ENCODE measurements around the gene FCHSD2.

FCHSD2 gene

DNA sequence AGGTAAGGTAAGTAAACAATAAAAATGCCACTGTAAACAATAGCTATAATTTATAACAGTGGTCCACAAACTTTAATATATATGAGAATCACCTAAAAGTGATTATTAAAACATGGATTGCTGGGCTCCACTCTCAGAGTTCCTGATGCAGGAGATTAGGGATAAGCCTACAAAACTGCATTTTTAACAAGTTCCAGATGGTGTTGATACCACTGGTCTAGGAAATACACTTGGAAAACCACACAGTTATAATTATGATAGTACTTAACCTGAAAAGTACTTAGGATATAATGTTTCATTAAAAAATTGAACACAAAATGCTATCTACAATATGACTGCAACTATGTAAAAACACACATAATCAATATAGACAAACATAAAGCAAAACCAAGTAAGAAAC, 20.4 kb downstream of the FCHSD2 start:
- H3K36me3 ChIP-seq (ENCODE audit: control insufficient read depth, insufficient read depth, low read length) = no peaks in the 10 kb centered on the region
- no peak overlapping the region for H2BK5ac ChIP-seq (ENCODE audit: low read length)
- H3K18ac ChIP-seq (ENCODE audit: low read length) = no peak overlapping the region
- H4K5ac ChIP-seq (ENCODE audit: low read length) = no peak overlapping the region
- H3K4me2 ChIP-seq (ENCODE audit: low read length) = no peak overlapping the region
- H3K4me3 ChIP-seq (ENCODE audit: low read length) = no peak overlapping the region
- no peak overlapping the region for H2BK120ac ChIP-seq (ENCODE audit: low read depth, low read length)
- DNase-seq = no peak
- no peaks in the 10 kb centered on the region for H3K27me3 ChIP-seq (ENCODE audit: insufficient read depth, low read length, poor library complexity)
- H3K4me1 ChIP-seq (ENCODE audit: control insufficient read depth, low read depth, low read length) = no peaks in the 10 kb centered on the region
- no peak overlapping the region for H3K23ac ChIP-seq (ENCODE audit: low read length)
- H2AK5ac ChIP-seq (ENCODE audit: low read length) = no peak overlapping the region
- H3K56ac ChIP-seq (ENCODE audit: low read length) = no peak overlapping the region
- no peaks in the 10 kb centered on the region for H3K79me2 ChIP-seq (ENCODE audit: control insufficient read depth, insufficient read depth, low read length)
- H3K9ac ChIP-seq (ENCODE audit: low read length) = no peak overlapping the region
- no peak overlapping the region for H3K4ac ChIP-seq (ENCODE audit: low read depth, low read length)
- no peak overlapping the region for H3K27ac ChIP-seq (ENCODE audit: low read depth, low read length)
- H2BK15ac ChIP-seq (replicated peaks; ENCODE audit: low read depth) = no peak overlapping the region
- no peak overlapping the region for H4K8ac ChIP-seq (ENCODE audit: low read depth, low read length)
- H3K79me1 ChIP-seq (ENCODE audit: low read length) = no peaks in the 10 kb centered on the region

DNA sequence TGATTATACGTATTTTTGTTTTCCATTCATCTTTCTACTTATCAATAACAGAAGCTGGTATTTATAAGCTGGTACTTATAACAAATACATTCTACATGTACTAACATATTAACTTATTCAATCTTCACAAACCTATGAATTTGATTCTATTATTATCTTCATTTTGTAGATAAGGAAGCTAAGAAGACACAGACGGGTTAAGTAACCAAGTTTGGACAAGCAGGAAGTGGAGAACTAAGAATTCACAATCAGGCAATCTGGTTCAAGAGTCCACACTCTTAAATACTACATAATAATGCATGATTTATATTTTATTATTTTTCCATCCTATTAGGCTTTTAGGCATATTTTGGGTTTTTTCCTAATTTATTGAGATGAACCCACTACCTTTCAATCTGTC, 25.0 kb downstream of the FCHSD2 start:
- Histone ChIP-seq H3K18ac (ENCODE audit: low read length) (no peak overlapping the region), H2BK5ac (ENCODE audit: low read length) (no peak overlapping the region), H3K23ac (ENCODE audit: low read length) (no peak overlapping the region), H2BK120ac (ENCODE audit: low read depth, low read length) (no peak overlapping the region), H3K4me2 (ENCODE audit: low read length) (no peak overlapping the region), H4K8ac (ENCODE audit: low read depth, low read length) (no peak overlapping the region), H3K4me3 (ENCODE audit: low read length) (no peak overlapping the region), H3K4ac (ENCODE audit: low read depth, low read length) (no peak overlapping the region), H3K79me2 (ENCODE audit: control insufficient read depth, insufficient read depth, low read length) (no peaks in the 10 kb centered on the region), H3K4me1 (ENCODE audit: control insufficient read depth, low read depth, low read length) (no peaks in the 10 kb centered on the region), H3K9ac (ENCODE audit: low read length) (no peak overlapping the region), H4K5ac (ENCODE audit: low read length) (no peak overlapping the region), H2AK5ac (ENCODE audit: low read length) (no peak overlapping the region), H3K36me3 (ENCODE audit: control insufficient read depth, insufficient read depth, low read length) (no peaks in the 10 kb centered on the region), H3K79me1 (ENCODE audit: low read length) (no peaks in the 10 kb centered on the region), H3K27me3 (ENCODE audit: insufficient read depth, low read length, poor library complexity) (no peaks in the 10 kb centered on the region), H3K27ac (ENCODE audit: low read depth, low read length) (no peak overlapping the region), H2BK15ac (replicated peaks; ENCODE audit: low read depth) (no peak overlapping the region), H3K56ac (ENCODE audit: low read length) (no peak overlapping the region)
- DNase-seq = no peak
- WGBS (ENCODE audit: extremely low coverage, insufficient coverage, low lambda C conversion rate) = no CpG with 5 or more reads among the region's 2 CpGs

DNA sequence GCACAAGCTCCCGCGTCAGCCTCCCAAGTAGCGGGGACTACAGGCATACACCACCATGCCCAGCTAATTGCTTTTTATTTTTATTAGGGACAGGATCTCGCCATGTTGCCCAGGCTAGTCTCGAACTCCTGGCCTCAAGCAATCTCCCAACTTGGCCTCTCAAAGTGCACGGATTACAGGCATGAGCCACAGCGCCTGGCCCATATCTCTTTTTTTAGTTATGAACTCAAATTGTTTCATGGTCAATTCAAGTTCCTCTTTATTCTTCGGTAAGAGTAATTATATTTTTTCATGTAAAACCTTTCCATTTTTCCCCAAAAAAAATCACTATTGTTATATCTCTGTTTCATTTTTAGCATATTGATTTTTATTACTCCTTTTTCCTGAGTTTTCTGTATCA, 25.5 kb downstream of the FCHSD2 start:
- Histone ChIP-seq H3K9ac (ENCODE audit: low read length) (no peak overlapping the region), H3K23ac (ENCODE audit: low read length) (no peak overlapping the region), H4K5ac (ENCODE audit: low read length) (no peak overlapping the region), H3K27ac (ENCODE audit: low read depth, low read length) (no peak overlapping the region), H4K8ac (ENCODE audit: low read depth, low read length) (no peak overlapping the region), H3K79me2 (ENCODE audit: control insufficient read depth, insufficient read depth, low read length) (no peaks in the 10 kb centered on the region), H2BK5ac (ENCODE audit: low read length) (no peak overlapping the region), H3K18ac (ENCODE audit: low read length) (no peak overlapping the region), H3K79me1 (ENCODE audit: low read length) (no peaks in the 10 kb centered on the region), H3K4me1 (ENCODE audit: control insufficient read depth, low read depth, low read length) (no peaks in the 10 kb centered on the region), H3K36me3 (ENCODE audit: control insufficient read depth, insufficient read depth, low read length) (no peaks in the 10 kb centered on the region), H3K4ac (ENCODE audit: low read depth, low read length) (no peak overlapping the region), H2BK15ac (replicated peaks; ENCODE audit: low read depth) (no peak overlapping the region), H3K56ac (ENCODE audit: low read length) (no peak overlapping the region), H3K4me2 (ENCODE audit: low read length) (no peak overlapping the region), H3K4me3 (ENCODE audit: low read length) (no peak overlapping the region), H3K27me3 (ENCODE audit: insufficient read depth, low read length, poor library complexity) (no peaks in the 10 kb centered on the region), H2AK5ac (ENCODE audit: low read length) (no peak overlapping the region), H2BK120ac (ENCODE audit: low read depth, low read length) (no peak overlapping the region)
- WGBS (ENCODE audit: extremely low coverage, insufficient coverage, low lambda C conversion rate) = no CpG with 5 or more reads among the region's 8 CpGs
- no peak for DNase-seq

DNA sequence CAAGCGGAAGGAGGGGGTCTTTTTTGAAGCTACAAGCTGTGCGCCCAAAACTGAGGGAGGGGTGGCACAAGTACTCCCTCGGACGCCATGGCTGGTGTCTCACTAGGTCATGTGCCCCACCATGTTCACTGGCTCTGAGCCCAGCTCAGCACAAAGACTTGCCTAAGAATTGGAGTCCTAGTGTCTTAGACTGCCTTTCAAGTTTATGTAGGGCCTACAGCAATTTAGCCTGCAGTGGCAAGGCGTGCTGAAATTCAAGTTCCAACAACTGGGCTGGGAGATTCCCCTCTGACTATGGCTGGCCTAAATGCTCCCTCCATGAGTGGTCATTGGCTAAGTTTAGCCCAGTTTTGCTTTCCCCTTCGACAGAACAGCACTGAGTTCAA, 27.3 kb downstream of the FCHSD2 start:
- H2BK120ac ChIP-seq (ENCODE audit: low read depth, low read length) = no peak overlapping the region
- no peak overlapping the region for H3K4me2 ChIP-seq (ENCODE audit: low read length)
- H3K23ac ChIP-seq (ENCODE audit: low read length) = no peak overlapping the region
- no peak overlapping the region for H2BK5ac ChIP-seq (ENCODE audit: low read length)
- no CpG with 5 or more reads among the region's 6 CpGs for WGBS (ENCODE audit: extremely low coverage, insufficient coverage, low lambda C conversion rate)
- no peak overlapping the region for H4K5ac ChIP-seq (ENCODE audit: low read length)
- H3K18ac ChIP-seq (ENCODE audit: low read length) = no peak overlapping the region
- H3K4ac ChIP-seq (ENCODE audit: low read depth, low read length) = no peak overlapping the region
- no peaks in the 10 kb centered on the region for H3K27me3 ChIP-seq (ENCODE audit: insufficient read depth, low read length, poor library complexity)
- H3K27ac ChIP-seq (ENCODE audit: low read depth, low read length) = no peak overlapping the region
- no peak overlapping the region for H2AK5ac ChIP-seq (ENCODE audit: low read length)
- no peaks in the 10 kb centered on the region for H3K79me2 ChIP-seq (ENCODE audit: control insufficient read depth, insufficient read depth, low read length)
- no peak for DNase-seq
- no peak overlapping the region for H3K56ac ChIP-seq (ENCODE audit: low read length)
- H2BK15ac ChIP-seq (replicated peaks; ENCODE audit: low read depth) = no peak overlapping the region
- no peaks in the 10 kb centered on the region for H3K79me1 ChIP-seq (ENCODE audit: low read length)
- no peak overlapping the region for H4K8ac ChIP-seq (ENCODE audit: low read depth, low read length)
- no peaks in the 10 kb centered on the region for H3K4me1 ChIP-seq (ENCODE audit: control insufficient read depth, low read depth, low read length)
- no peak overlapping the region for H3K9ac ChIP-seq (ENCODE audit: low read length)
- H3K4me3 ChIP-seq (ENCODE audit: low read length) = no peak overlapping the region
- no peaks in the 10 kb centered on the region for H3K36me3 ChIP-seq (ENCODE audit: control insufficient read depth, insufficient read depth, low read length)

DNA sequence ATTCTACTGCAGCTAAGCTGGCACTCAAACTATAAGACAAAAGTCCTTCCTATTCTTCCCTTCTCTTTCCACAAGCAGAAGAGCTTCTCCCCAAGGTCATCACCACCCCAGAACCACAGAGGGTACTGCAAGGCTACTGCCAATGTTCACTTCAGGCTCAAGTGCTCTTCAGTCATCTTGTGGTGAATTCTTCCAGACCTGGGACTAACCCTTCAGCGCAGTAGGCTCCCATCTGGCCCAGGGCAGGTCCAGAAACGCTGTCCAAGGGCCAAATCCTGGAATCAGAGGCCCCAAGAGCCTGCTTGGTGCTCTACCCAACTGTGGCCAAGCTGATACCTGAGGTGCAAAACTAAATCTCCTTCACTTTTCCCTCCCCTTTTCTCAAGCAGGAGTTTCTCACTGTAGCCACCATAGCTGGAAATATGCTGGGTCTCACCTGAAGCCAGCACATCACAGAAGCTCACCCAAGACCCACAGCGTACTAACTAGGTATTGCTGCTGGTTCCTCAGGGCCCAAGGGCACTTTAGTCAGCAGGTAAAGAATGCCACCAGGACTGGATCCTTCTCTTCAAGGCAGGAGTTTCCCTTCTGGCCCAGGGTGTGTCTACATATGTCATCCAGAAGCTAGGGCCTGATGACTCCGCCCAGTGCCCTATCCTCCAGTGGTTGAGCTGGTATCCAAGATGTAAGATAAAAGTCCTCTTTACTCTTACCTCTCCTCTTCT, 27.8 kb downstream of the FCHSD2 start:
- H3K23ac ChIP-seq (ENCODE audit: low read length) = no peak overlapping the region
- no peak overlapping the region for H3K27ac ChIP-seq (ENCODE audit: low read depth, low read length)
- H3K18ac ChIP-seq (ENCODE audit: low read length) = no peak overlapping the region
- no peak overlapping the region for H2BK15ac ChIP-seq (replicated peaks; ENCODE audit: low read depth)
- no peaks in the 10 kb centered on the region for H3K4me1 ChIP-seq (ENCODE audit: control insufficient read depth, low read depth, low read length)
- no peak overlapping the region for H3K4me3 ChIP-seq (ENCODE audit: low read length)
- WGBS (ENCODE audit: extremely low coverage, insufficient coverage, low lambda C conversion rate) = no CpG with 5 or more reads among the region's 4 CpGs
- H4K8ac ChIP-seq (ENCODE audit: low read depth, low read length) = no peak overlapping the region
- H3K36me3 ChIP-seq (ENCODE audit: control insufficient read depth, insufficient read depth, low read length) = no peaks in the 10 kb centered on the region
- DNase-seq = no peak
- no peak overlapping the region for H3K4ac ChIP-seq (ENCODE audit: low read depth, low read length)
- H3K27me3 ChIP-seq (ENCODE audit: insufficient read depth, low read length, poor library complexity) = no peaks in the 10 kb centered on the region
- H3K9ac ChIP-seq (ENCODE audit: low read length) = no peak overlapping the region
- H2AK5ac ChIP-seq (ENCODE audit: low read length) = no peak overlapping the region
- H3K79me2 ChIP-seq (ENCODE audit: control insufficient read depth, insufficient read depth, low read length) = no peaks in the 10 kb centered on the region
- H2BK120ac ChIP-seq (ENCODE audit: low read depth, low read length) = no peak overlapping the region
- no peaks in the 10 kb centered on the region for H3K79me1 ChIP-seq (ENCODE audit: low read length)
- no peak overlapping the region for H3K56ac ChIP-seq (ENCODE audit: low read length)
- H4K5ac ChIP-seq (ENCODE audit: low read length) = no peak overlapping the region
- H3K4me2 ChIP-seq (ENCODE audit: low read length) = no peak overlapping the region
- no peak overlapping the region for H2BK5ac ChIP-seq (ENCODE audit: low read length)

DNA sequence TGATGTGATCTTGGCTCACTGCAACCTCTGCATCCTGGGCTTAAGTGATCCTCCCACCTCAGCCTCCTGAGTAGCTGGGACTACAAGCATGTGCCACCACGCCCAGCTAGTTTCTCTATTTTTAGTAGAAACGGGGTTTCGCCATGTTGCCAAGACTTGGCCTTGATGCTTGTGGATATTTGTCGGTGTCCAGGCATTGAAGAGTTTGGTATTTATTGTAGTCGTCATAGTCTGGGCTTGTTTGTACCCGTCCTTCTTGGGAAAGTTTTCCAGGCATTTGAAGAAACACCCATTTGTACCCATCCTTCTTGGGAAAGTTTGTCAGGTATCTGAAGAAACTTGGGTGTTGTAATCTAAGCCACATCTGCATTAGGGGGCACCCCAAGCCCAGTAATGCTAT, 28.7 kb downstream of the FCHSD2 start:
- H3K9ac ChIP-seq (ENCODE audit: low read length) = no peak overlapping the region
- H3K23ac ChIP-seq (ENCODE audit: low read length) = no peak overlapping the region
- no CpG with 5 or more reads among the region's 6 CpGs for WGBS (ENCODE audit: extremely low coverage, insufficient coverage, low lambda C conversion rate)
- no peak overlapping the region for H2BK120ac ChIP-seq (ENCODE audit: low read depth, low read length)
- H3K4me2 ChIP-seq (ENCODE audit: low read length) = no peak overlapping the region
- no peak for DNase-seq
- H4K8ac ChIP-seq (ENCODE audit: low read depth, low read length) = no peak overlapping the region
- no peak overlapping the region for H3K27ac ChIP-seq (ENCODE audit: low read depth, low read length)
- no peak overlapping the region for H2BK5ac ChIP-seq (ENCODE audit: low read length)
- no peaks in the 10 kb centered on the region for H3K36me3 ChIP-seq (ENCODE audit: control insufficient read depth, insufficient read depth, low read length)
- no peak overlapping the region for H3K56ac ChIP-seq (ENCODE audit: low read length)
- H3K4me1 ChIP-seq (ENCODE audit: control insufficient read depth, low read depth, low read length) = no peaks in the 10 kb centered on the region
- no peaks in the 10 kb centered on the region for H3K79me1 ChIP-seq (ENCODE audit: low read length)
- H3K4me3 ChIP-seq (ENCODE audit: low read length) = no peak overlapping the region
- no peaks in the 10 kb centered on the region for H3K27me3 ChIP-seq (ENCODE audit: insufficient read depth, low read length, poor library complexity)
- no peak overlapping the region for H3K4ac ChIP-seq (ENCODE audit: low read depth, low read length)
- no peak overlapping the region for H2BK15ac ChIP-seq (replicated peaks; ENCODE audit: low read depth)
- H2AK5ac ChIP-seq (ENCODE audit: low read length) = no peak overlapping the region
- H3K79me2 ChIP-seq (ENCODE audit: control insufficient read depth, insufficient read depth, low read length) = no peaks in the 10 kb centered on the region
- no peak overlapping the region for H3K18ac ChIP-seq (ENCODE audit: low read length)
- no peak overlapping the region for H4K5ac ChIP-seq (ENCODE audit: low read length)

Measured in mesendoderm (in vitro differentiated cells).